ENCODE measurements around the gene C4B.

C4B gene

DNA sequence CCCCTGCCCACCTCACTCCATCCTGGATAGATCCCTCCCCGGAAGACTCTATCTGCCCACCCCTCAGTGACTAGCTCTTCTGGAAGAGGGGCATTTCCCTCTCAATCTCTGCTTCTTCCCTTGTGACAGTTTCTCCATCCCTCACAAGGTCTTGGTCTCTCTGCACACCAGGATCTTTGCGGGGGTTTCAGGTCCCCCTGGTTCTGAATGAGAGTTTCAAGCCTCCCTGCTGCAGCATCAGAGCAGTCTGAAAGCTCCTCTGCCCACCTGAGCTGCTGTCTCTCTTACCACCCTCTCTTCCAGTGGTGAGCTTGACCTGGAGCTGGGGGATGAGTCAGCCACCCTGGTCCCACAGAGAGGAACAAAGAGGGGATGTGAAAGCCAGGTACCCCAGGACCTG lies 70.2 kb downstream of the C4B start:
- DNase-seq = no peak

Data from NCI-H510A treated with DMSO at 0.1 percent for 48 hours (cell line).